ENCODE measurements around the gene MYH16. TPM values are rescaled to one million over a fixed set of nuclear protein-coding genes. Genes with fewer than 3 reads are reported as not detected.

Gene MYH16
- total RNA-seq, 1 donor from 2014 or later, result not detected

GRCh38 chr7:99292127-99292526 lies 19.5 kb downstream of the MYH16 start:
- intact Hi-C loops (cut with micrococcal nuclease), result no loop called here
- no peak for ATAC-seq (ENCODE audit: low read depth)
- H3K27ac Mint-ChIP-seq, result no peak overlapping the region
- H3K36me3 Mint-ChIP-seq (ENCODE audit: low read depth), result no peaks in the 10 kb centered on the region
- ChIA-PET POLR2A (no interaction called here), CTCF (no interaction called here)
- TF ChIP-seq CTCF (IDR thresholded peaks at IDR 0.05), result no peak
- H3K4me1 Mint-ChIP-seq, result no peaks in the 10 kb centered on the region
- no peaks in the 10 kb centered on the region for H3K9me3 Mint-ChIP-seq
- DNase-seq, result no peak
- H3K4me3 Mint-ChIP-seq, result no peak overlapping the region
- H3K27me3 Mint-ChIP-seq, result no peaks in the 10 kb centered on the region

- no peak overlapping the region for H3K27ac Mint-ChIP-seq
- ChIA-PET POLR2A (no interaction called here), CTCF (no interaction called here)
- H3K4me1 Mint-ChIP-seq, result no peaks in the 10 kb centered on the region
- H3K4me3 Mint-ChIP-seq, result no peak overlapping the region
- intact Hi-C loops (cut with micrococcal nuclease), result no loop called here
- DNase-seq (no peak), ATAC-seq (ENCODE audit: low read depth) (no peak)
- no peak for TF ChIP-seq CTCF (IDR thresholded peaks at IDR 0.05)
- no peaks in the 10 kb centered on the region for H3K27me3 Mint-ChIP-seq
- H3K36me3 Mint-ChIP-seq (ENCODE audit: low read depth), result no peaks in the 10 kb centered on the region
- H3K9me3 Mint-ChIP-seq, result no peaks in the 10 kb centered on the region
Measured at GRCh38 chr7:99293167-99293566, 20.5 kb downstream of the MYH16 start.

GRCh38 chr7:99293650-99294049 lies 21.0 kb downstream of the MYH16 start:
- no peak for ATAC-seq (ENCODE audit: low read depth)
- no peak for TF ChIP-seq CTCF (IDR thresholded peaks at IDR 0.05)
- Mint-ChIP-seq H3K4me1 (no peaks in the 10 kb centered on the region), H3K36me3 (ENCODE audit: low read depth) (no peaks in the 10 kb centered on the region), H3K4me3 (no peak overlapping the region), H3K27me3 (no peaks in the 10 kb centered on the region), H3K9me3 (no peaks in the 10 kb centered on the region), H3K27ac (no peak overlapping the region)
- POLR2A ChIA-PET, result no interaction called here
- intact Hi-C loops (cut with micrococcal nuclease), result no loop called here
- CTCF ChIA-PET, result no interaction called here
- no peak for DNase-seq

- Mint-ChIP-seq H3K27me3 (no peaks in the 10 kb centered on the region), H3K36me3 (ENCODE audit: low read depth) (no peaks in the 10 kb centered on the region), H3K4me3 (no peak overlapping the region), H3K9me3 (no peaks in the 10 kb centered on the region), H3K27ac (no peak overlapping the region), H3K4me1 (no peaks in the 10 kb centered on the region)
- POLR2A ChIA-PET, result no interaction called here
- DNase-seq (no peak), ATAC-seq (ENCODE audit: low read depth) (no peak)
- CTCF ChIA-PET, result no interaction called here
- intact Hi-C loops (cut with micrococcal nuclease), result no loop called here
- no peak for TF ChIP-seq CTCF (IDR thresholded peaks at IDR 0.05)
Measured at GRCh38 chr7:99296471-99296870, 23.8 kb downstream of the MYH16 start.

- Mint-ChIP-seq H3K27ac (no peak overlapping the region), H3K4me1 (no peaks in the 10 kb centered on the region), H3K4me3 (no peak overlapping the region), H3K9me3 (no peaks in the 10 kb centered on the region), H3K27me3 (no peaks in the 10 kb centered on the region), H3K36me3 (ENCODE audit: low read depth) (no peaks in the 10 kb centered on the region)
- intact Hi-C loops (cut with micrococcal nuclease), result no loop called here
- ChIA-PET CTCF (no interaction called here), POLR2A (no interaction called here)
- ATAC-seq (ENCODE audit: low read depth) (no peak), DNase-seq (no peak)
- TF ChIP-seq CTCF (IDR thresholded peaks at IDR 0.05), result no peak
Measured at GRCh38 chr7:99301496-99301895, 28.9 kb downstream of the MYH16 start.
